Caco-2 (cell line): ENCODE results near the gene CCNI. TPM values are rescaled to one million over a fixed set of nuclear protein-coding genes. Genes with fewer than 3 reads are reported as not detected.
"Not testable (repeated sequence)": the region's sequence is repeated elsewhere in the genome, so short reads cannot be mapped to it uniquely, and the experiment has no call there.

Experiments
- BruUV-seq: library from RNA; stranded (reverse); fragments of 400-500 nt; replicated peaks from 2 replicates; lab custom pipeline; 2021; lab: Mats Ljungman, UMichigan
- CTCF ChIA-PET: fragments of 300-600 bp; sonication (Branson Sonifier 250); formaldehyde crosslinking; loops from one replicate; lab custom pipeline; 2022; ENCODE audit warnings: antibody characterized with exemption; lab: Charles Lee
- POLR2A ChIA-PET: fragments of 300-600 bp; sonication (Branson Sonifier 250); formaldehyde crosslinking; loops from one replicate; lab custom pipeline; 2022; ENCODE audit warnings: antibody characterized with exemption; lab: Charles Lee
- DNase-seq, 2 experiments: peaks; one replicate each; pipeline versions ENCODE4 v3.0.0 to v3.0.0-alpha.2; 2020 to 2022
- H3K27me3 ChIP-seq: replicated peaks from 2 replicates; pipeline ENCODE4 v1.6.0; 2011; ENCODE audit warnings: low read length; ENCODE audit not compliant: control insufficient read depth, insufficient read depth
- H3K36me3 ChIP-seq: 2 replicates; pipeline ENCODE4 v1.5.1; 2011; ENCODE audit warnings: low read length; ENCODE audit not compliant: control insufficient read depth, insufficient read depth
- H3K4me1 ChIP-seq: fragments of 250-450 bp; sonication (Bioruptor Pico); 2 replicates; pipeline ENCODE4 v1.5.1; 2020; ENCODE audit warnings: mild to moderate bottlenecking
- H3K4me3 ChIP-seq: 2 replicates; pipeline ENCODE4 v1.5.1; 2011; ENCODE audit warnings: low read depth, mild to moderate bottlenecking, control low read depth, low read length
- H3K9me3 ChIP-seq: fragments of 250-450 bp; sonication (Bioruptor Pico); 2 replicates; pipeline ENCODE4 v1.5.1; 2020; ENCODE audit warnings: mild to moderate bottlenecking, moderate library complexity
- H3K27ac Mint-ChIP-seq: one replicate; pipeline ENCODE4 v1.8.0; 2022; ENCODE audit warnings: mixed read lengths; ENCODE audit not compliant: unreplicated experiment
- H3K27me3 Mint-ChIP-seq: one replicate; pipeline ENCODE4 v1.8.0; 2022; ENCODE audit warnings: mixed read lengths; ENCODE audit not compliant: insufficient read depth, unreplicated experiment
- H3K36me3 Mint-ChIP-seq: one replicate; pipeline ENCODE4 v1.8.0; 2022; ENCODE audit warnings: mild to moderate bottlenecking, mixed read lengths; ENCODE audit not compliant: insufficient read depth, unreplicated experiment
- H3K4me1 Mint-ChIP-seq: one replicate; pipeline ENCODE4 v1.8.0; 2022; ENCODE audit warnings: low read depth, mixed read lengths; ENCODE audit not compliant: unreplicated experiment
- H3K4me3 Mint-ChIP-seq: one replicate; pipeline ENCODE4 v1.8.0; 2022; ENCODE audit warnings: mild to moderate bottlenecking, moderate library complexity, mixed read lengths; ENCODE audit not compliant: unreplicated experiment
- H3K9me3 Mint-ChIP-seq: one replicate; pipeline ENCODE4 v1.8.0; 2022; ENCODE audit warnings: mixed read lengths; ENCODE audit not compliant: unreplicated experiment
- CTCF ChIP-seq, 2 experiments: fragments of 200-600 bp in 1 of 2; IDR thresholded peaks; 1 replicate in 1 of 2; 2 replicates in 1 of 2; pipeline versions ENCODE4 v1.5.1 to v1.8.0; 2011 to 2022; ENCODE audit warnings: antibody characterized with exemption in 1 of 2, control low read depth in 1 of 2, inconsistent platforms in 1 of 2, low read depth in 1 of 2, low read length in 1 of 2, mild to moderate bottlenecking in 1 of 2, moderate library complexity in 1 of 2; ENCODE audit not compliant: insufficient read depth in 1 of 2, severe bottlenecking in 1 of 2, unreplicated experiment in 1 of 2
- intact Hi-C: fragments of 100-400 bp; cut with micrococcal nuclease; formaldehyde crosslinking; loops from one replicate; pipeline ENCODE4 v1.10.0; 2022; ENCODE audit not compliant: unreplicated experiment
- total RNA-seq: library from RNA; stranded (reverse); gene quantifications from 2 replicates; pipeline ENCODE4 v1.2.3, GENCODE V29; 2022

Gene CCNI
- total RNA-seq, 1 experiment from 2014 or later: 164 TPM

DNA sequence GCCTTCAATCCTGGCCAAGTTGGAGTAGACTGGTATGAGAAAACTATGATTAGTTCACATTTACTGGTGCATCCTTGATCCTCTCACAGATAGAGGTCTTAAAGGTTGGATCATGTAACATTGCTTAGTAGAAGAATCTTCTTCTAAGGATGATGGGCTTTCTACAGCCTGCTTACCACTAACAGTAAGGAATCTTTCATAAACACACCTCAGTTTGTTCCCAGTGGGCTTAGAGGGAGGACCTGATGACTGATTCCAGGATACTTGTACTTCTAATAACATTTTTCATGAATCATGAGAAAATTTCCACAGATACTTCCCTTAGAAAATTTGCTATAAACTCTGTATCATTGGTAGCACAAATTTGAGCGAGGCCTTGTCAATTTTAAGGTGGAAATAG lies 40.6 kb downstream of the CCNI start:
- no peaks in the 10 kb centered on the region for H3K9me3 ChIP-seq
- Mint-ChIP-seq H3K36me3 (peaks cover 39% of the 10 kb centered on the region), H3K27ac (no peak overlapping the region), H3K27me3 (no peaks in the 10 kb centered on the region), H3K4me1 (peaks cover 3% of the 10 kb centered on the region), H3K4me3 (no peak overlapping the region), H3K9me3 (no peaks in the 10 kb centered on the region)
- TSS peak; percentile 16 for BruUV-seq
- ChIA-PET CTCF (no interaction called here), POLR2A (no interaction called here)
- H3K4me1 ChIP-seq: peaks cover 4% of the 10 kb centered on the region; the same call in 1 of the 2 replicates
- no peaks in the 10 kb centered on the region; the same call in none of the 2 replicates for H3K36me3 ChIP-seq
- H3K4me3 ChIP-seq: no peak overlapping the region
- no peak for TF ChIP-seq CTCF (IDR thresholded peaks at IDR 0.05; ENCODE audit: insufficient read depth in 1 of 2, low read depth in 1 of 2, low read length in 1 of 2, severe bottlenecking in 1 of 2, unreplicated experiment in 1 of 2)
- no peaks in the 10 kb centered on the region for H3K27me3 ChIP-seq
- no peak for DNase-seq
- intact Hi-C loops: no loop called here

DNA sequence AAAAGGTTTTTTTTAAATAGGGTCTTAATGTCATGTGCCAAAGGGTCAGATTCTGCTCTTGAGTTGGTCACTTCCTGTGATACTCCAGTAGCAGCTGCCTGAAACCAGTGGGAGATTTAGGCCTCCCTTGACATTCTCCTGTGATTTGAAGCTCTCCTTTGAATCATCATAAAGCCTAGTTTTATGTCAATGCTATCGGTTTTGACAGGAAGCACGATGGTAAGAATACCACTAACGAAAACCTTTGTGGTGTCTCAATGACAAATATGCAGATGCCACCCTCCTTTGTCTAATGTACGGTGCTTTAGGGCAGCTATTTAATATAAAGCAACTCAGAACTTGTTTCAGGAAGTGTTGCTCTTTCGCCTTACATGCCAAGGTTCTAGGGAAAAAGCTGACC lies 44.2 kb downstream of the CCNI start:
- TF ChIP-seq CTCF (IDR thresholded peaks at IDR 0.05; ENCODE audit: insufficient read depth in 1 of 2, low read depth in 1 of 2, low read length in 1 of 2, severe bottlenecking in 1 of 2, unreplicated experiment in 1 of 2): no peak
- Mint-ChIP-seq H3K9me3 (no peaks in the 10 kb centered on the region), H3K4me1 (no peaks in the 10 kb centered on the region), H3K27me3 (no peaks in the 10 kb centered on the region), H3K4me3 (no peak overlapping the region), H3K27ac (no peak overlapping the region), H3K36me3 (peaks cover 48% of the 10 kb centered on the region)
- no peaks in the 10 kb centered on the region for H3K9me3 ChIP-seq
- no peak overlapping the region for H3K4me3 ChIP-seq
- intact Hi-C loops: no loop called here
- H3K36me3 ChIP-seq: no peaks in the 10 kb centered on the region; the same call in none of the 2 replicates
- ChIA-PET CTCF (no interaction called here), POLR2A (no interaction called here)
- H3K27me3 ChIP-seq: no peaks in the 10 kb centered on the region
- DNase-seq: no peak
- BruUV-seq: no TSS peak
- H3K4me1 ChIP-seq: no peaks in the 10 kb centered on the region

DNA sequence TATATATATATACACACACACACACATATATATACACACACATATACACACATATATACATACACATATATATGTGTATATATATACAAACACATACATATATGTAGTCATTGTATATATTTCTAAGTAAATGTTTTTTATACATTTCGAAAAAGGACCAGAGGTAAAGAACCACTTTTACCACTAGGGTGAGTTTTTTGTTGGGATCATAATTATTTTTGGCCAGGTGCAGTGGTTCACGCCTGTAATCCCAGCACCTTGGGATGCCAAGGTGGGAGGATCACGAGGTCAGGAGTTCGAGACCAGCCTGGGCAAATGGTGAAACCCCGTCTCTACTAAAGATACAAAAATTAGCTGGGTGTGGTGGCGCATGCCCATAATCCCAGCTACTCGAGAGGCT lies 46.0 kb downstream of the CCNI start:
- DNase-seq, H3K4me1 ChIP-seq, H3K27me3 ChIP-seq, H3K9me3 Mint-ChIP-seq, H3K9me3 ChIP-seq, BruUV-seq, H3K36me3 ChIP-seq, H3K27ac Mint-ChIP-seq, H3K27me3 Mint-ChIP-seq, H3K4me3 ChIP-seq, H3K4me3 Mint-ChIP-seq, intact Hi-C loops, POLR2A ChIA-PET, CTCF ChIA-PET, H3K4me1 Mint-ChIP-seq: not testable (repeated sequence)
- H3K36me3 Mint-ChIP-seq: peaks cover 54% of the 10 kb centered on the region

DNA sequence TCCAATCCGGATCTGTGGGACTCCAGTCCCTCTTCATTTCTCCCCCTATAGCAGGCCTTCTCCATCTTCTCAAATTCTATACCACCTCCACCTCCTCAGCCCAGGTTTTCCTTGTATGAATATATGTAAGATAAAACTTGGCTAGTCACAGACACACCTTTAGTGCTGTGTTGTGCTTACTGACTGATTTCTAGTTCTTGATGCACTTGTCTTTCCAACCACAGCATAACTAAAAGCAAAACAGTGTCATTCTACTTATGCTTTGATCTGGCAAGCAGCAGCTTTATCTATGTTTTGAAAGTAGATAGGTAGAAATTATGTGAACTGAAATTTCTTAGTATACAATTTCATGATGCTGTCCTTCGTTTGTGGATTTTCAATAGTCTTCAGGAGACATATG lies 47.5 kb downstream of the CCNI start:
- H3K4me3 ChIP-seq: no peak overlapping the region
- no peaks in the 10 kb centered on the region for H3K4me1 ChIP-seq
- peaks cover 2% of the 10 kb centered on the region for H3K36me3 ChIP-seq
- intact Hi-C loops: no loop called here
- Mint-ChIP-seq H3K9me3 (no peaks in the 10 kb centered on the region), H3K4me1 (no peaks in the 10 kb centered on the region), H3K4me3 (no peak overlapping the region), H3K27me3 (no peaks in the 10 kb centered on the region), H3K27ac (no peak overlapping the region), H3K36me3 (peaks cover 66% of the 10 kb centered on the region)
- POLR2A ChIA-PET: no interaction called here
- no peak for TF ChIP-seq CTCF (IDR thresholded peaks at IDR 0.05; ENCODE audit: insufficient read depth in 1 of 2, low read depth in 1 of 2, low read length in 1 of 2, severe bottlenecking in 1 of 2, unreplicated experiment in 1 of 2)
- no peaks in the 10 kb centered on the region for H3K9me3 ChIP-seq
- no peak for DNase-seq
- no TSS peak for BruUV-seq
- H3K27me3 ChIP-seq: no peaks in the 10 kb centered on the region
- CTCF ChIA-PET: no interaction called here
